Measurements from ENCODE around the gene PIGK.

The PIGK gene

DNA sequence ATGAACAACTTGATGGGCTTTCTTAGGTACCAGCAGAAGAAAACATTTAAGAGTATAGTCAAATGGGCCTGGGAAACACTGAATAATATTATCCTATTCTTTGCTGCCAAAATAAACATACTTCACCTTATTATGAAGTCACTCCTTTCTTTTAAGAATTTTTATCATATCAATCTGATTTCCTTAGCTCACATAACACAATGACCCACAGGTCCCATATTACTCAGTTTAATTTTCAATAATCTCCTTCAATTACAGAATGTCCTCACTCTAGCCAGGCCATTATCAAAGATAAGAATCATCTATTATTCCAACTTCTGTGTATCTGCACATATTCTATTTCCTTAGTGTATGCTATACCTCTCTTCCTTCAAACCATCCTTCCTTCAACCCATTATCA is 63.0 kb downstream of the PIGK start:
- TF ChIP-seq, protein P1, sequence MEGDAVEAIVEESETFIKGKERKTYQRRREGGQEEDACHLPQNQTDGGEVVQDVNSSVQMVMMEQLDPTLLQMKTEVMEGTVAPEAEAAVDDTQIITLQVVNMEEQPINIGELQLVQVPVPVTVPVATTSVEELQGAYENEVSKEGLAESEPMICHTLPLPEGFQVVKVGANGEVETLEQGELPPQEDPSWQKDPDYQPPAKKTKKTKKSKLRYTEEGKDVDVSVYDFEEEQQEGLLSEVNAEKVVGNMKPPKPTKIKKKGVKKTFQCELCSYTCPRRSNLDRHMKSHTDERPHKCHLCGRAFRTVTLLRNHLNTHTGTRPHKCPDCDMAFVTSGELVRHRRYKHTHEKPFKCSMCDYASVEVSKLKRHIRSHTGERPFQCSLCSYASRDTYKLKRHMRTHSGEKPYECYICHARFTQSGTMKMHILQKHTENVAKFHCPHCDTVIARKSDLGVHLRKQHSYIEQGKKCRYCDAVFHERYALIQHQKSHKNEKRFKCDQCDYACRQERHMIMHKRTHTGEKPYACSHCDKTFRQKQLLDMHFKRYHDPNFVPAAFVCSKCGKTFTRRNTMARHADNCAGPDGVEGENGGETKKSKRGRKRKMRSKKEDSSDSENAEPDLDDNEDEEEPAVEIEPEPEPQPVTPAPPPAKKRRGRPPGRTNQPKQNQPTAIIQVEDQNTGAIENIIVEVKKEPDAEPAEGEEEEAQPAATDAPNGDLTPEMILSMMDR (IDR thresholded peaks at IDR 0.05; ENCODE audit: low read depth, low read length, poor library complexity, severe bottlenecking), result no peak
- TF ChIP-seq EZH2phosphoT487 (IDR thresholded peaks at IDR 0.05; ENCODE audit: borderline replicate concordance, low read length), result no peak
- H3F3A ChIP-seq (ENCODE audit: control insufficient read depth, insufficient read depth), result no peaks in the 10 kb centered on the region

DNA sequence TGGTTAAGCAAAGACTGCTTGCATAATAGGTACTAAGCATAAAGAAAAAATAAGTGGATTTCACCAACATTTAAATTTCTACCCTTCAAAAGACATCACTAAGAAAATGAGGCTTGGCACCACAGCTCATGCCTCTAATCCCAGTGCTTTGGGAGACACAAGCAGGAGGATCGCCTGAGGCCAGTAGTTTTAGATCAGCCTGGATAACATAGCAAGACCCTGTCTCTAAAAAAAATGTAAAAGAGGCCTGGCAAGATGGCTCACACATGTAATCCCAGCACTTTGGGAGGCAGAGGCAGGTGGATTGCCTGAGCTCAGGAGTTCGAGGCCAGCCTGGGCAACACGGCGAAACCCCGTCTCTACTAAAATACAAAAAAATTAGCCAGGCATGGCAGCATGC is 73.0 kb downstream of the PIGK start:
- Histone ChIP-seq H3K4me1 (ENCODE audit: control insufficient read depth, low read length) (no peaks in the 10 kb centered on the region), H3K9me3 (ENCODE audit: control insufficient read depth, insufficient read depth, low read length) (no peaks in the 10 kb centered on the region), H3K27ac (ENCODE audit: low read depth, low read length) (no peak overlapping the region), H3K4me2 (ENCODE audit: low read length) (no peak overlapping the region), H3F3A (ENCODE audit: control insufficient read depth, insufficient read depth) (no peaks in the 10 kb centered on the region), H3K4me3 (ENCODE audit: low read length) (no peak overlapping the region), H3K36me3 (ENCODE audit: control insufficient read depth, low read length) (no peaks in the 10 kb centered on the region), H3K79me2 (ENCODE audit: control insufficient read depth, low read length) (no peaks in the 10 kb centered on the region), H4K20me1 (ENCODE audit: control insufficient read depth, insufficient read depth, low read depth, low read length) (no peaks in the 10 kb centered on the region), H3K27me3 (ENCODE audit: control insufficient read depth, low read length) (no peaks in the 10 kb centered on the region), H3K9me2 (replicated peaks; ENCODE audit: control insufficient read depth, low read length) (no peaks in the 10 kb centered on the region)
- TF ChIP-seq, protein P1 (IDR thresholded peaks at IDR 0.05; ENCODE audit: low read depth, low read length, poor library complexity, severe bottlenecking), result no peak
- no peak for TF ChIP-seq EZH2phosphoT487 (IDR thresholded peaks at IDR 0.05; ENCODE audit: borderline replicate concordance, low read length)

More for the DNA sequence above, 63.0 kb downstream of the PIGK start:
- H3K36me3 ChIP-seq (ENCODE audit: control insufficient read depth, low read length), result peaks cover 13% of the 10 kb centered on the region; the same call in 1 of the 2 replicates
- H3K79me2 ChIP-seq (ENCODE audit: control insufficient read depth, low read length), result no peaks in the 10 kb centered on the region
- H3K9me3 ChIP-seq (ENCODE audit: control insufficient read depth, insufficient read depth, low read length), result no peaks in the 10 kb centered on the region
- H3K9me2 ChIP-seq (replicated peaks; ENCODE audit: control insufficient read depth, low read length), result no peaks in the 10 kb centered on the region
- H3K4me3 ChIP-seq (ENCODE audit: low read length), result no peak overlapping the region
- H3K4me2 ChIP-seq (ENCODE audit: low read length), result no peak overlapping the region
- no peaks in the 10 kb centered on the region for H3K4me1 ChIP-seq (ENCODE audit: control insufficient read depth, low read length)
- no peaks in the 10 kb centered on the region for H3K27me3 ChIP-seq (ENCODE audit: control insufficient read depth, low read length)
- no peaks in the 10 kb centered on the region for H4K20me1 ChIP-seq (ENCODE audit: control insufficient read depth, insufficient read depth, low read depth, low read length)
- H3K27ac ChIP-seq (ENCODE audit: low read depth, low read length), result no peak overlapping the region

DNA sequence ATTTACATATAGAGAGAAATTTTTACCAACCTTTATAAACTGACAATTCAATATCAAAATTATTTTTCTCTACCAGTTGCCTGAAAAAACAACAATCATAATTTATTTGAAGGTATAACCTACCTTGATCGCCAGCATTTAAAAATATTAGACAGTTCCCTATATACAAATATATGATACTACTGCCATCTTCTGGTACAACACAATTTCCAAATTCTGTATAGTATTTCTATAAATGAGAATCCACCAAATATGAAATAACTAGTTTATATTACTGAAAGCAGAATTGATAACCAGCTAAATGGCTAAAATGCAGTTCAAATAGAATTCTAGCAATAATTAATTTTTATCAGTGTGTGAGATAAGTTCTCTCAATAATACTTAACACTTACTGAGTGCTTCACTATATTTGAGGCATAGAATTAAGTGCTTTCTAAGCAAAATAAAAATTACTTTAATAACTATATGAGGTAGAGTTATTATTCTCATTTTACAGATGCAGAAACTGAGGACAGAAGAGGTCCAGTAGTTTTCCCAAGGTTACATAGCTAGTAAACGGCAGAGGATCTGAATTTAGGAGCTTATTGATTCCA is 75.6 kb downstream of the PIGK start:
- Histone ChIP-seq H3K27me3 (ENCODE audit: control insufficient read depth, low read length) (no peaks in the 10 kb centered on the region), H3K4me2 (ENCODE audit: low read length) (no peak overlapping the region), H3F3A (ENCODE audit: control insufficient read depth, insufficient read depth) (no peaks in the 10 kb centered on the region), H4K20me1 (ENCODE audit: control insufficient read depth, insufficient read depth, low read depth, low read length) (no peaks in the 10 kb centered on the region), H3K4me1 (ENCODE audit: control insufficient read depth, low read length) (no peaks in the 10 kb centered on the region), H3K79me2 (ENCODE audit: control insufficient read depth, low read length) (no peaks in the 10 kb centered on the region), H3K9me2 (replicated peaks; ENCODE audit: control insufficient read depth, low read length) (no peaks in the 10 kb centered on the region), H3K4me3 (ENCODE audit: low read length) (no peak overlapping the region), H3K9me3 (ENCODE audit: control insufficient read depth, insufficient read depth, low read length) (no peaks in the 10 kb centered on the region), H3K36me3 (ENCODE audit: control insufficient read depth, low read length) (no peaks in the 10 kb centered on the region), H3K27ac (ENCODE audit: low read depth, low read length) (no peak overlapping the region)
- no peak for TF ChIP-seq EZH2phosphoT487 (IDR thresholded peaks at IDR 0.05; ENCODE audit: borderline replicate concordance, low read length)
- TF ChIP-seq, protein P1 (IDR thresholded peaks at IDR 0.05; ENCODE audit: low read depth, low read length, poor library complexity, severe bottlenecking), result peak; percentile 51
